ENCODE measurements around the gene KREMEN1. TPM values are rescaled to one million over a fixed set of nuclear protein-coding genes. Genes with fewer than 3 reads are reported as not detected.

KREMEN1 gene
- total and polyA plus RNA-seq, 2 experiments from 2014 or later: 1.8 to 3.8 TPM

DNA sequence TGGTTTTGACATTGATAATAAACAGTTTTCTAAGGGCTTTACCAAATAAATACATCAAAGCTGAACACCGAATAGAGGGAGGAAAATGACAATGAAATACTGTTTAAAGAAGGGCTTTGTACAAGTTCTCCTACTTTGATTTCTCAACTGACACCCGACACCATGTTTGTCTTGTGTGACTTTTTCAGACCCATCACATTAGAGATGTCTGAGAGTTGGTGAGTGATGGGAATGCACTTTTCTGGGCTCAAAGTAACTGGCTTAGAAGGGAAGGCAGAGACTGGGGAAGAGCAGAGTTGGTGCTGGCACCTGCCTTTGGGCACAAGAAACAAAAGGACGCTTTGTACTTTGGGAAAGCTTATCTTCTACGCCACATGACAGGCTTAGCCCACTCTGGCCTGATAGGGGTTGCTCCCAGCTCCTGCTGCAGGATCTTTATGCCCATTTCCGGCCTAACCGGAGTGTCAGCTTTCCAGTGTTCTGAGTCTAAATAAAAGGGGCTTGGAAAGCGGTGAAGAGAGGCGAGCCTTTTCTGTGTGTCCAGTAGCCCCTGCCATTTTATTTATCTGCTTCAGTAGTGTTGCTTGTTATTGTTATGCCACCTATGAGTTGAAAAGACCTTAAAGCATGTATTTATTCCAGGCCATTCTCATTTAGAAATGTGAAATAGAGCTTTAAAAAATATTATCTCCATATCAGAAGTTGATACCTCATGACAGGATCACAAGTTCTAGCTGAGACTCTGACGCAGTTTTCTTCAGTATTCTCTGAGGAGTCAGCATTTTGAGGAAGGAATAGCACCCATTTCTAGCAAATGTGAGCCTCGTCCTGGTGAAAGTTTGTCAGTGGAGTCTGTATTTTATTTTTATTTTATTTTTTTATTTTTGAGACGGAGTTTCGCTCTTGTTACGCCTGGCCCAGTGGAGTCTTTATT lies 24.2 kb downstream of the KREMEN1 start:
- Mint-ChIP-seq H3K4me3 (no peak overlapping the region), H3K27ac (no peak overlapping the region; the same call in 1 of the 2 replicates), H3K9me3 (no peaks in the 10 kb centered on the region), H3K36me3 (ENCODE audit: low read depth) (no peaks in the 10 kb centered on the region), H3K4me1 (peaks cover 27% of the 10 kb centered on the region), H3K27me3 (ENCODE audit: insufficient read depth, low read depth, poor library complexity) (peaks cover 6% of the 10 kb centered on the region)
- Histone ChIP-seq H3K9me2 (ENCODE audit: insufficient read depth) (no peaks in the 10 kb centered on the region), H3K4me3 (no peak overlapping the region), H3K4me1 (ENCODE audit: insufficient read depth) (peaks cover 23% of the 10 kb centered on the region), H3K27ac (ENCODE audit: low read depth) (no peak overlapping the region), H3K4me2 (peak overlapping the region; percentile 33), H4K20me1 (replicated peaks; ENCODE audit: insufficient read depth) (no peaks in the 10 kb centered on the region), H3K36me3 (ENCODE audit: insufficient read depth) (no peaks in the 10 kb centered on the region), H3F3A (replicated peaks; ENCODE audit: low read depth) (no peaks in the 10 kb centered on the region), H3K79me2 (replicated peaks; ENCODE audit: insufficient read depth) (no peaks in the 10 kb centered on the region), H2AFZ (no peak overlapping the region), H3K27me3 (ENCODE audit: insufficient read depth) (no peaks in the 10 kb centered on the region)
- TF ChIP-seq NANOG (IDR thresholded peaks at IDR 0.05; ENCODE audit: borderline replicate concordance) (no peak), ETS1 (IDR thresholded peaks at IDR 0.05) (no peak), ZNF331 (CRISPR knock-in tag; IDR thresholded peaks at IDR 0.05; ENCODE audit: low read depth) (no peak), ZNF114 (CRISPR knock-in tag; IDR thresholded peaks at IDR 0.05) (no peak), EZH2 (IDR thresholded peaks at IDR 0.05; ENCODE audit: low read depth, unreplicated experiment) (no peak), EZH2phosphoT487 (IDR thresholded peaks at IDR 0.05; ENCODE audit: unreplicated experiment) (no peak), STAT1 (IDR thresholded peaks at IDR 0.05; ENCODE audit: unreplicated experiment) (no peak), JUNB (IDR thresholded peaks at IDR 0.05; ENCODE audit: unreplicated experiment) (no peak)
- TF ChIP-seq, protein P1, sequence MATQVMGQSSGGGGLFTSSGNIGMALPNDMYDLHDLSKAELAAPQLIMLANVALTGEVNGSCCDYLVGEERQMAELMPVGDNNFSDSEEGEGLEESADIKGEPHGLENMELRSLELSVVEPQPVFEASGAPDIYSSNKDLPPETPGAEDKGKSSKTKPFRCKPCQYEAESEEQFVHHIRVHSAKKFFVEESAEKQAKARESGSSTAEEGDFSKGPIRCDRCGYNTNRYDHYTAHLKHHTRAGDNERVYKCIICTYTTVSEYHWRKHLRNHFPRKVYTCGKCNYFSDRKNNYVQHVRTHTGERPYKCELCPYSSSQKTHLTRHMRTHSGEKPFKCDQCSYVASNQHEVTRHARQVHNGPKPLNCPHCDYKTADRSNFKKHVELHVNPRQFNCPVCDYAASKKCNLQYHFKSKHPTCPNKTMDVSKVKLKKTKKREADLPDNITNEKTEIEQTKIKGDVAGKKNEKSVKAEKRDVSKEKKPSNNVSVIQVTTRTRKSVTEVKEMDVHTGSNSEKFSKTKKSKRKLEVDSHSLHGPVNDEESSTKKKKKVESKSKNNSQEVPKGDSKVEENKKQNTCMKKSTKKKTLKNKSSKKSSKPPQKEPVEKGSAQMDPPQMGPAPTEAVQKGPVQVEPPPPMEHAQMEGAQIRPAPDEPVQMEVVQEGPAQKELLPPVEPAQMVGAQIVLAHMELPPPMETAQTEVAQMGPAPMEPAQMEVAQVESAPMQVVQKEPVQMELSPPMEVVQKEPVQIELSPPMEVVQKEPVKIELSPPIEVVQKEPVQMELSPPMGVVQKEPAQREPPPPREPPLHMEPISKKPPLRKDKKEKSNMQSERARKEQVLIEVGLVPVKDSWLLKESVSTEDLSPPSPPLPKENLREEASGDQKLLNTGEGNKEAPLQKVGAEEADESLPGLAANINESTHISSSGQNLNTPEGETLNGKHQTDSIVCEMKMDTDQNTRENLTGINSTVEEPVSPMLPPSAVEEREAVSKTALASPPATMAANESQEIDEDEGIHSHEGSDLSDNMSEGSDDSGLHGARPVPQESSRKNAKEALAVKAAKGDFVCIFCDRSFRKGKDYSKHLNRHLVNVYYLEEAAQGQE (IDR thresholded peaks at IDR 0.05; ENCODE audit: unreplicated experiment): no peak
- TF ChIP-seq, protein P2, sequence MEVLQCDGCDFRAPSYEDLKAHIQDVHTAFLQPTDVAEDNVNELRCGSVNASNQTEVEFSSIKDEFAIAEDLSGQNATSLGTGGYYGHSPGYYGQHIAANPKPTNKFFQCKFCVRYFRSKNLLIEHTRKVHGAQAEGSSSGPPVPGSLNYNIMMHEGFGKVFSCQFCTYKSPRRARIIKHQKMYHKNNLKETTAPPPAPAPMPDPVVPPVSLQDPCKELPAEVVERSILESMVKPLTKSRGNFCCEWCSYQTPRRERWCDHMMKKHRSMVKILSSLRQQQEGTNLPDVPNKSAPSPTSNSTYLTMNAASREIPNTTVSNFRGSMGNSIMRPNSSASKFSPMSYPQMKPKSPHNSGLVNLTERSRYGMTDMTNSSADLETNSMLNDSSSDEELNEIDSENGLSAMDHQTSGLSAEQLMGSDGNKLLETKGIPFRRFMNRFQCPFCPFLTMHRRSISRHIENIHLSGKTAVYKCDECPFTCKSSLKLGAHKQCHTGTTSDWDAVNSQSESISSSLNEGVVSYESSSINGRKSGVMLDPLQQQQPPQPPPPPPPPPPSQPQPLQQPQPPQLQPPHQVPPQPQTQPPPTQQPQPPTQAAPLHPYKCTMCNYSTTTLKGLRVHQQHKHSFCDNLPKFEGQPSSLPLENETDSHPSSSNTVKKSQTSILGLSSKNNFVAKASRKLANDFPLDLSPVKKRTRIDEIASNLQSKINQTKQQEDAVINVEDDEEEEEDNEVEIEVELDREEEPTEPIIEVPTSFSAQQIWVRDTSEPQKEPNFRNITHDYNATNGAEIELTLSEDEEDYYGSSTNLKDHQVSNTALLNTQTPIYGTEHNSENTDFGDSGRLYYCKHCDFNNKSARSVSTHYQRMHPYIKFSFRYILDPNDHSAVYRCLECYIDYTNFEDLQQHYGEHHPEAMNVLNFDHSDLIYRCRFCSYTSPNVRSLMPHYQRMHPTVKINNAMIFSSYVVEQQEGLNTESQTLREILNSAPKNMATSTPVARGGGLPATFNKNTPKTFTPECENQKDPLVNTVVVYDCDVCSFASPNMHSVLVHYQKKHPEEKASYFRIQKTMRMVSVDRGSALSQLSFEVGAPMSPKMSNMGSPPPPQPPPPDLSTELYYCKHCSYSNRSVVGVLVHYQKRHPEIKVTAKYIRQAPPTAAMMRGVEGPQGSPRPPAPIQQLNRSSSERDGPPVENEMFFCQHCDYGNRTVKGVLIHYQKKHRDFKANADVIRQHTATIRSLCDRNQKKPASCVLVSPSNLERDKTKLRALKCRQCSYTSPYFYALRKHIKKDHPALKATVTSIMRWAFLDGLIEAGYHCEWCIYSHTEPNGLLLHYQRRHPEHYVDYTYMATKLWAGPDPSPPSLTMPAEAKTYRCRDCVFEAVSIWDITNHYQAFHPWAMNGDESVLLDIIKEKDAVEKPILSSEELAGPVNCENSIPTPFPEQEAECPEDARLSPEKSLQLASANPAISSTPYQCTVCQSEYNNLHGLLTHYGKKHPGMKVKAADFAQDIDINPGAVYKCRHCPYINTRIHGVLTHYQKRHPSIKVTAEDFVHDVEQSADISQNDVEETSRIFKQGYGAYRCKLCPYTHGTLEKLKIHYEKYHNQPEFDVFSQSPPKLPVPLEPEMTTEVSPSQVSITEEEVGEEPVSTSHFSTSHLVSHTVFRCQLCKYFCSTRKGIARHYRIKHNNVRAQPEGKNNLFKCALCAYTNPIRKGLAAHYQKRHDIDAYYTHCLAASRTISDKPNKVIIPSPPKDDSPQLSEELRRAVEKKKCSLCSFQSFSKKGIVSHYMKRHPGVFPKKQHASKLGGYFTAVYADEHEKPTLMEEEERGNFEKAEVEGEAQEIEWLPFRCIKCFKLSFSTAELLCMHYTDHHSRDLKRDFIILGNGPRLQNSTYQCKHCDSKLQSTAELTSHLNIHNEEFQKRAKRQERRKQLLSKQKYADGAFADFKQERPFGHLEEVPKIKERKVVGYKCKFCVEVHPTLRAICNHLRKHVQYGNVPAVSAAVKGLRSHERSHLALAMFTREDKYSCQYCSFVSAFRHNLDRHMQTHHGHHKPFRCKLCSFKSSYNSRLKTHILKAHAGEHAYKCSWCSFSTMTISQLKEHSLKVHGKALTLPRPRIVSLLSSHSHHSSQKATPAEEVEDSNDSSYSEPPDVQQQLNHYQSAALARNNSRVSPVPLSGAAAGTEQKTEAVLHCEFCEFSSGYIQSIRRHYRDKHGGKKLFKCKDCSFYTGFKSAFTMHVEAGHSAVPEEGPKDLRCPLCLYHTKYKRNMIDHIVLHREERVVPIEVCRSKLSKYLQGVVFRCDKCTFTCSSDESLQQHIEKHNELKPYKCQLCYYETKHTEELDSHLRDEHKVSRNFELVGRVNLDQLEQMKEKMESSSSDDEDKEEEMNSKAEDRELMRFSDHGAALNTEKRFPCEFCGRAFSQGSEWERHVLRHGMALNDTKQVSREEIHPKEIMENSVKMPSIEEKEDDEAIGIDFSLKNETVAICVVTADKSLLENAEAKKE (CRISPR knock-in tag; IDR thresholded peaks at IDR 0.05): no peak
- ATAC-seq (peak; percentile 56), DNase-seq (ENCODE audit: low spot score) (peak; percentile 35)
